ENCODE measurements around the gene MNX1.

DNA sequence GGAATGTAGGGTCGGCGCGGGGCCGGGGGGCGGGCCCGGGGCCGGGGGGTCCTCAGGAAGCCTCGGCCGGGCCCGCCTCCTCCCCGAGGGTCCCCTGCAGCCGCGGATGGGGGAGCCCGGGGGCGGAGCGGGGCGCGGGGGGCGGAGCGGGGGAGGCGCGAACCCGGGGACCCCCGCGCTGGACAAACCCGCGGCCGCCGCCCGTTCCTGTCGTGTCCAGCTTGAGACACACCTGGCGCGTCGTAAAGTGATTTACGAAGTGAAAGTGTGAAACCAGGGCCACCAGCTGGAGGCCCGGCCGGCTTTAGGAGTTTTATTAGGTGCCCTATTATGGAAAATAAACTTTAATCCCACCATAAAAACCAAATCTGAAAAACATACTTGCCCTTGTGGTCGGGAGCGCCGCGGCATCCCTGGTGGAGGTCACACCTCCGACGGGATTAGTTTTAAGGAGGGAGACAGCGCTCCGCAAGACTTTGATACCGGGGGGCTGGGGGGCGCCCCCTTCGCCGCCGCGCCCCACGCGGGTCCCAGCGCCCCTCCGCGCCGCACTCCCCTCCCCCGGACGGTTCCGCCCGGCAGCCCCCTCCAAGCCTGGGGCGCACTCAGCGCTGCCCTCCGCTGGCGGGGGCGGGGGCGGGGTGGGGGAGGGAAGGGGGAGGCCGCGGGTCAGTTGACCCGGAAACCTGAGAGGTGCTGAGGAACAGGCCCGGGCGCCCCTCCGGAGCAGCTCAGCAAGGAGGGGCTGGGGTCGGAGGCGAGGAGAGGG, 10.3 kb downstream of the MNX1 start:
- TF ChIP-seq, protein P1, sequence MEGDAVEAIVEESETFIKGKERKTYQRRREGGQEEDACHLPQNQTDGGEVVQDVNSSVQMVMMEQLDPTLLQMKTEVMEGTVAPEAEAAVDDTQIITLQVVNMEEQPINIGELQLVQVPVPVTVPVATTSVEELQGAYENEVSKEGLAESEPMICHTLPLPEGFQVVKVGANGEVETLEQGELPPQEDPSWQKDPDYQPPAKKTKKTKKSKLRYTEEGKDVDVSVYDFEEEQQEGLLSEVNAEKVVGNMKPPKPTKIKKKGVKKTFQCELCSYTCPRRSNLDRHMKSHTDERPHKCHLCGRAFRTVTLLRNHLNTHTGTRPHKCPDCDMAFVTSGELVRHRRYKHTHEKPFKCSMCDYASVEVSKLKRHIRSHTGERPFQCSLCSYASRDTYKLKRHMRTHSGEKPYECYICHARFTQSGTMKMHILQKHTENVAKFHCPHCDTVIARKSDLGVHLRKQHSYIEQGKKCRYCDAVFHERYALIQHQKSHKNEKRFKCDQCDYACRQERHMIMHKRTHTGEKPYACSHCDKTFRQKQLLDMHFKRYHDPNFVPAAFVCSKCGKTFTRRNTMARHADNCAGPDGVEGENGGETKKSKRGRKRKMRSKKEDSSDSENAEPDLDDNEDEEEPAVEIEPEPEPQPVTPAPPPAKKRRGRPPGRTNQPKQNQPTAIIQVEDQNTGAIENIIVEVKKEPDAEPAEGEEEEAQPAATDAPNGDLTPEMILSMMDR (conservative IDR thresholded peaks at IDR 0.05; ENCODE audit: low read length) = no peak
- no peak for TF ChIP-seq EZH2phosphoT487 (IDR thresholded peaks at IDR 0.05; ENCODE audit: borderline replicate concordance)

All from Loucy (cell line).